Measurements from ENCODE around the gene PSMC3. TPM values are rescaled to one million over a fixed set of nuclear protein-coding genes. Genes with fewer than 3 reads are reported as not detected.

Gene PSMC3
- total and polyA plus RNA-seq, 9 of the 15 experiments (the other 6 are each of a cell fraction or from before 2014, with no cell fraction given): 44.3 to 324 (median 240) TPM

GRCh38 chr11:47380078-47380477 lies 46.2 kb downstream of the PSMC3 start (continued):
- TF ChIP-seq, protein P1, sequence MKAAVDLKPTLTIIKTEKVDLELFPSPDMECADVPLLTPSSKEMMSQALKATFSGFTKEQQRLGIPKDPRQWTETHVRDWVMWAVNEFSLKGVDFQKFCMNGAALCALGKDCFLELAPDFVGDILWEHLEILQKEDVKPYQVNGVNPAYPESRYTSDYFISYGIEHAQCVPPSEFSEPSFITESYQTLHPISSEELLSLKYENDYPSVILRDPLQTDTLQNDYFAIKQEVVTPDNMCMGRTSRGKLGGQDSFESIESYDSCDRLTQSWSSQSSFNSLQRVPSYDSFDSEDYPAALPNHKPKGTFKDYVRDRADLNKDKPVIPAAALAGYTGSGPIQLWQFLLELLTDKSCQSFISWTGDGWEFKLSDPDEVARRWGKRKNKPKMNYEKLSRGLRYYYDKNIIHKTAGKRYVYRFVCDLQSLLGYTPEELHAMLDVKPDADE (conservative IDR thresholded peaks at IDR 0.05; ENCODE audit: control insufficient read depth, low read depth, low read length): no peak
- TF ChIP-seq TSC22D4 (tag; IDR thresholded peaks at IDR 0.05) (0 out of 2 replicates have a peak, but pooled peaks have one; percentile 48), RBBP5 (IDR thresholded peaks at IDR 0.05; ENCODE audit: borderline replicate concordance, insufficient read depth, low read length, poor library complexity, severe bottlenecking) (no peak), ZNF75A (CRISPR knock-in tag; IDR thresholded peaks at IDR 0.05) (no peak), CTCFL (IDR thresholded peaks at IDR 0.05; ENCODE audit: borderline replicate concordance, insufficient read depth, low read depth, low read length, poor library complexity, severe bottlenecking) (no peak), MYNN (IDR thresholded peaks at IDR 0.05) (no peak), MYNN (CRISPR knock-in tag; IDR thresholded peaks at IDR 0.05) (no peak), SMC3 (conservative IDR thresholded peaks at IDR 0.05; ENCODE audit: insufficient read depth, low read depth, low read length) (no peak), TOE1 (IDR thresholded peaks at IDR 0.05; ENCODE audit: borderline replicate concordance) (no peak), TOE1 (CRISPR knock-in tag; IDR thresholded peaks at IDR 0.05; ENCODE audit: borderline replicate concordance, low read depth) (no peak), RERE (CRISPR knock-in tag; IDR thresholded peaks at IDR 0.05; ENCODE audit: borderline replicate concordance) (no peak), SP2 (IDR thresholded peaks at IDR 0.05; ENCODE audit: extremely low read depth, low read depth, low read length, poor library complexity, severe bottlenecking) (no peak), SLC30A9 (CRISPR knock-in tag; IDR thresholded peaks at IDR 0.05) (no peak)
- TF ChIP-seq, protein P2, sequence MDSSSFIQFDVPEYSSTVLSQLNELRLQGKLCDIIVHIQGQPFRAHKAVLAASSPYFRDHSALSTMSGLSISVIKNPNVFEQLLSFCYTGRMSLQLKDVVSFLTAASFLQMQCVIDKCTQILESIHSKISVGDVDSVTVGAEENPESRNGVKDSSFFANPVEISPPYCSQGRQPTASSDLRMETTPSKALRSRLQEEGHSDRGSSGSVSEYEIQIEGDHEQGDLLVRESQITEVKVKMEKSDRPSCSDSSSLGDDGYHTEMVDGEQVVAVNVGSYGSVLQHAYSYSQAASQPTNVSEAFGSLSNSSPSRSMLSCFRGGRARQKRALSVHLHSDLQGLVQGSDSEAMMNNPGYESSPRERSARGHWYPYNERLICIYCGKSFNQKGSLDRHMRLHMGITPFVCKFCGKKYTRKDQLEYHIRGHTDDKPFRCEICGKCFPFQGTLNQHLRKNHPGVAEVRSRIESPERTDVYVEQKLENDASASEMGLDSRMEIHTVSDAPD (CRISPR knock-in tag; IDR thresholded peaks at IDR 0.05): no peak
- TF ChIP-seq, protein P3, sequence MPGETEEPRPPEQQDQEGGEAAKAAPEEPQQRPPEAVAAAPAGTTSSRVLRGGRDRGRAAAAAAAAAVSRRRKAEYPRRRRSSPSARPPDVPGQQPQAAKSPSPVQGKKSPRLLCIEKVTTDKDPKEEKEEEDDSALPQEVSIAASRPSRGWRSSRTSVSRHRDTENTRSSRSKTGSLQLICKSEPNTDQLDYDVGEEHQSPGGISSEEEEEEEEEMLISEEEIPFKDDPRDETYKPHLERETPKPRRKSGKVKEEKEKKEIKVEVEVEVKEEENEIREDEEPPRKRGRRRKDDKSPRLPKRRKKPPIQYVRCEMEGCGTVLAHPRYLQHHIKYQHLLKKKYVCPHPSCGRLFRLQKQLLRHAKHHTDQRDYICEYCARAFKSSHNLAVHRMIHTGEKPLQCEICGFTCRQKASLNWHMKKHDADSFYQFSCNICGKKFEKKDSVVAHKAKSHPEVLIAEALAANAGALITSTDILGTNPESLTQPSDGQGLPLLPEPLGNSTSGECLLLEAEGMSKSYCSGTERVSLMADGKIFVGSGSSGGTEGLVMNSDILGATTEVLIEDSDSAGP (CRISPR knock-in tag; IDR thresholded peaks at IDR 0.05): no peak
